Panc1 (cell line): ENCODE results near the gene TCOF1. TPM values are rescaled to one million over a fixed set of nuclear protein-coding genes. Genes with fewer than 3 reads are reported as not detected.
"Not testable (repeated sequence)": the region's sequence is repeated elsewhere in the genome, so short reads cannot be mapped to it uniquely, and the experiment has no call there.

ENCODE experiments used
- ATAC-seq: fragments of 200-7000 bp; cut with Tn5 transposase; 2 replicates; pipeline ENCODE4 v1.9.1; 2020; ENCODE audit warnings: mild to moderate bottlenecking, moderate library complexity
- BruUV-seq: library from RNA; stranded (reverse); fragments of 400-500 nt; replicated peaks from 2 replicates; lab custom pipeline; 2021; lab: Mats Ljungman, UMichigan
- CTCF ChIA-PET: fragments of 300-600 bp; sonication (Branson Sonifier 250); formaldehyde crosslinking; loops from one replicate; lab custom pipeline; 2022; ENCODE audit warnings: antibody characterized with exemption; lab: Charles Lee
- POLR2A ChIA-PET: fragments of 300-600 bp; sonication (Branson Sonifier 250); formaldehyde crosslinking; loops from one replicate; lab custom pipeline; 2022; ENCODE audit warnings: antibody characterized with exemption; lab: Charles Lee
- DNase-seq: peaks from one replicate; pipeline ENCODE4 v3.0.0-alpha.2; 2010; ENCODE audit warnings: low read depth, low spot score
- H3K27ac ChIP-seq: 2 replicates; pipeline ENCODE4 v1.5.1; 2011; ENCODE audit warnings: mild to moderate bottlenecking, low read length, inconsistent platforms
- H3K27me3 ChIP-seq: fragments of 200-500 bp; sonication (Bioruptor generic); 2 replicates; pipeline ENCODE4 v1.6.0; 2014; ENCODE audit warnings: low read length, inconsistent platforms; ENCODE audit not compliant: control insufficient read depth, insufficient read depth
- H3K36me3 ChIP-seq: fragments of 200-500 bp; sonication (Bioruptor generic); 2 replicates; pipeline ENCODE4 v1.5.1; 2014; ENCODE audit warnings: inconsistent platforms, mild to moderate bottlenecking, low read length, moderate library complexity; ENCODE audit not compliant: control insufficient read depth, insufficient read depth
- H3K4me1 ChIP-seq: 2 replicates; pipeline ENCODE4 v1.5.1; 2011; ENCODE audit warnings: inconsistent platforms, mild to moderate bottlenecking, low read length, moderate library complexity; ENCODE audit not compliant: control insufficient read depth, insufficient read depth
- H3K4me3 ChIP-seq, 2 experiments: 2 replicates each; pipeline ENCODE4 v1.5.1; 2011 to 2012; ENCODE audit warnings: low read depth in 2 of 2, low read length in 2 of 2, mild to moderate bottlenecking in 2 of 2, inconsistent platforms in 1 of 2, moderate library complexity in 1 of 2
- H3K9me3 ChIP-seq: fragments of 200-500 bp; sonication (Bioruptor generic); 2 replicates; pipeline ENCODE4 v1.5.1; 2014; ENCODE audit warnings: low read depth, mild to moderate bottlenecking, inconsistent platforms, low read length, moderate library complexity; ENCODE audit not compliant: control insufficient read depth, insufficient read depth
- POLR2AphosphoS5 ChIP-seq: IDR thresholded peaks from 2 replicates; pipeline ENCODE4 v1.6.1; 2012; ENCODE audit warnings: mild to moderate bottlenecking, low read depth, low read length, moderate library complexity
- SIN3A ChIP-seq: IDR thresholded peaks from 2 replicates; pipeline ENCODE4 v1.6.1; 2012; ENCODE audit warnings: low read depth, mild to moderate bottlenecking, low read length, moderate library complexity, borderline replicate concordance; ENCODE audit not compliant: insufficient read depth
- TCF7L2 ChIP-seq: IDR thresholded peaks from 2 replicates; pipeline ENCODE4 v1.6.1; 2011; ENCODE audit warnings: mild to moderate bottlenecking, low read depth, low read length, inconsistent platforms
- in situ Hi-C: cut with HindIII; loops from 2 replicates; pipeline ENCODE4 v1.10.0; 2016; ENCODE audit warnings: low sequenced_read_pairs, low pct_unique_long_range_greater_than_20kb
- intact Hi-C: fragments of 100-400 bp; cut with micrococcal nuclease; formaldehyde crosslinking; loops from one replicate; pipeline ENCODE4 v1.10.0; 2022; ENCODE audit not compliant: unreplicated experiment
- total RNA-seq: library from RNA; stranded (reverse); gene quantifications from one replicate; pipeline ENCODE4 v1.2.1, GENCODE V29; 2021; ENCODE audit not compliant: unreplicated experiment
- TF ChIP-seq, protein P1 (sequence below), 2 experiments: IDR thresholded peaks; 2 replicates each; pipeline ENCODE4 v1.6.1; 2011 to 2012; ENCODE audit warnings: low read depth in 2 of 2, control low read depth in 1 of 2, low read length in 1 of 2, mild to moderate bottlenecking in 1 of 2, moderate library complexity in 1 of 2; ENCODE audit not compliant: insufficient read depth in 1 of 2
- TF ChIP-seq, protein P2 (sequence below): fragments of 450-650 bp; IDR thresholded peaks from 2 replicates; pipeline ENCODE4 v1.5.1; 2017; ENCODE audit warnings: mild to moderate bottlenecking

Gene TCOF1
- total RNA-seq, 1 experiment from 2014 or later, result 92.8 TPM

DNA sequence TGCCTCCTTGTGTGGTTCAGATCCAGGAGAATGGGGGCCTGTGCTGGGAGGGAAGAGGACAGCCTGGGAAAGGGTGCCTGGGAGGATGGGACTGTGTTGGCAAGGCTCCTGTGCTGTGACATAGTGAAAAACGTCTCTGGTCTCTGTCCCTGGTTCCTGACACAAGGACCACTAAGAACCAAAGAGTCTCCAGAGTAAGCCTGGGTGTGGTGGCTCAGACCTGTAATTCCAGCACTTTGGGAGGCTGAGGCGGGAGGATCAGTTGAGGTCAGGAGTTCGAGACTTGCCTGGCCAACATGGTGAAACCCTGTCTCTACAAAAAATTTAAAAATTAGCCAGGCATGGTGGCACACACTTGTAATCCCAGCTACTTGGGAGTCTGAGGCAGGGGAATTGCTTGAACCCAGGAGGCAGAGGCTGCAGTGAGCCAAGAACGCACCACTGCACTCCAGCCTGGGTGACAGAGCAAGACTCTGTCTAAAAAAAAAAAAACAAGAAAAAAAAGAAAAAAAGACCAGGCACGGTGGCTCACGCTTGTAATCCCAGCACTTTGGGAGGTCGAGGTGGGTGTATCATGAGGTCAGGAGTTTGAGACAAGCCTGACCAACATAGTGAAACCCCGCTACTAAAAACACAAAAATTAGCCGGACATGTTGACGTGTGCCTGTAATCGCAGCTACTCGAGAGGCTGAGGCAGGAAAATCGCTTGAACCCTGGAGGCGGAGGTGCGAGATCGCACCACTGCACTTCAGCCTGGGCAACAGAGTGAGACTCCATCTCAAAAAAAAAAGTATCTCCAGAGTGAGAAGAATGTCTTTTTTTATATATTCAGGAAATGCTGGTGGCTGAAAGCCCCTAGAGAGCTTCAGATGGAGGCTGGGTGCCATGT lies 56.6 kb downstream of the TCOF1 start:
- POLR2A ChIA-PET, H3K27me3 ChIP-seq, H3K9me3 ChIP-seq, H3K4me3 ChIP-seq, H3K4me1 ChIP-seq, in situ Hi-C loops, H3K36me3 ChIP-seq, H3K27ac ChIP-seq, ATAC-seq, DNase-seq, BruUV-seq, intact Hi-C loops: not testable (repeated sequence)
- CTCF ChIA-PET, result interaction anchor here (0.7 kb wide), 2 partner anchors 17 to 22 kb away, joined by 4 to 5 read pairs; no protein-coding TSS in a partner anchor

DNA sequence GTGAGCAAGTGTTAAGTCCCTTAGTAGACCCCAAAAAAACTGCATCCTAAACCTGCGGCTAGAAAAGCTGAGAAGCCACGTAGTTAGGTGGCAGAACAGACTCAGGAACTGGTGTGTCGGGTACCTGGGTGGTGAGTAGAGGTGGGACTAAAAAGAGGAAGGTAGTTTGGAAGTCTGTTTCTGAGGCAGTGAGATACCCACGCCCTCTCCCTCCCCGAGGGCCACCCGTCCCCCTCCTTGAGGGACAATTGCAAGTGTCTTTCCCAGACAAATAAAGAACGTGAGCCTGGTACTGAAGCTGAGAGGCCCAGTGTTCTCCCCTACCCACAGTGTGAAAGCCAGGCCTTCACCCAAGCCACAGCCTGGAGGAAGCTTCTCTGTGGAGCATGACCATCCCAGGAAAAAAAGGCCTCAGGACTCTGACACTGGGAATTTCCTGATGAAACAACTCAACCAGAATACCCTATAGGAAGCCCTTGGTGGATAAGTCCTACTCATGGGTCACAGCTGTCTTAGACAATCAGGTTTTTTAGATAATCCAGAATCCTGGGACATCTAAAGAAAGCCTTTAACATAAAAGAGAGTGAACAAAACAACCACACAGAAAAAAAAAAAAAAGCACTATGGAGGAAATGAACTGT lies 62.3 kb downstream of the TCOF1 start:
- CTCF ChIA-PET, result no interaction called here
- intact Hi-C loops (no loop called here), in situ Hi-C loops (no loop called here)
- no TSS peak for BruUV-seq
- TF ChIP-seq, protein P1, sequence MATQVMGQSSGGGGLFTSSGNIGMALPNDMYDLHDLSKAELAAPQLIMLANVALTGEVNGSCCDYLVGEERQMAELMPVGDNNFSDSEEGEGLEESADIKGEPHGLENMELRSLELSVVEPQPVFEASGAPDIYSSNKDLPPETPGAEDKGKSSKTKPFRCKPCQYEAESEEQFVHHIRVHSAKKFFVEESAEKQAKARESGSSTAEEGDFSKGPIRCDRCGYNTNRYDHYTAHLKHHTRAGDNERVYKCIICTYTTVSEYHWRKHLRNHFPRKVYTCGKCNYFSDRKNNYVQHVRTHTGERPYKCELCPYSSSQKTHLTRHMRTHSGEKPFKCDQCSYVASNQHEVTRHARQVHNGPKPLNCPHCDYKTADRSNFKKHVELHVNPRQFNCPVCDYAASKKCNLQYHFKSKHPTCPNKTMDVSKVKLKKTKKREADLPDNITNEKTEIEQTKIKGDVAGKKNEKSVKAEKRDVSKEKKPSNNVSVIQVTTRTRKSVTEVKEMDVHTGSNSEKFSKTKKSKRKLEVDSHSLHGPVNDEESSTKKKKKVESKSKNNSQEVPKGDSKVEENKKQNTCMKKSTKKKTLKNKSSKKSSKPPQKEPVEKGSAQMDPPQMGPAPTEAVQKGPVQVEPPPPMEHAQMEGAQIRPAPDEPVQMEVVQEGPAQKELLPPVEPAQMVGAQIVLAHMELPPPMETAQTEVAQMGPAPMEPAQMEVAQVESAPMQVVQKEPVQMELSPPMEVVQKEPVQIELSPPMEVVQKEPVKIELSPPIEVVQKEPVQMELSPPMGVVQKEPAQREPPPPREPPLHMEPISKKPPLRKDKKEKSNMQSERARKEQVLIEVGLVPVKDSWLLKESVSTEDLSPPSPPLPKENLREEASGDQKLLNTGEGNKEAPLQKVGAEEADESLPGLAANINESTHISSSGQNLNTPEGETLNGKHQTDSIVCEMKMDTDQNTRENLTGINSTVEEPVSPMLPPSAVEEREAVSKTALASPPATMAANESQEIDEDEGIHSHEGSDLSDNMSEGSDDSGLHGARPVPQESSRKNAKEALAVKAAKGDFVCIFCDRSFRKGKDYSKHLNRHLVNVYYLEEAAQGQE (IDR thresholded peaks at IDR 0.05; ENCODE audit: insufficient read depth in 1 of 2, low read depth in 2 of 2, low read length in 1 of 2), result no peak
- TF ChIP-seq POLR2AphosphoS5 (no peak), SIN3A (no peak), TCF7L2 (no peak)
- TF ChIP-seq, protein P2, sequence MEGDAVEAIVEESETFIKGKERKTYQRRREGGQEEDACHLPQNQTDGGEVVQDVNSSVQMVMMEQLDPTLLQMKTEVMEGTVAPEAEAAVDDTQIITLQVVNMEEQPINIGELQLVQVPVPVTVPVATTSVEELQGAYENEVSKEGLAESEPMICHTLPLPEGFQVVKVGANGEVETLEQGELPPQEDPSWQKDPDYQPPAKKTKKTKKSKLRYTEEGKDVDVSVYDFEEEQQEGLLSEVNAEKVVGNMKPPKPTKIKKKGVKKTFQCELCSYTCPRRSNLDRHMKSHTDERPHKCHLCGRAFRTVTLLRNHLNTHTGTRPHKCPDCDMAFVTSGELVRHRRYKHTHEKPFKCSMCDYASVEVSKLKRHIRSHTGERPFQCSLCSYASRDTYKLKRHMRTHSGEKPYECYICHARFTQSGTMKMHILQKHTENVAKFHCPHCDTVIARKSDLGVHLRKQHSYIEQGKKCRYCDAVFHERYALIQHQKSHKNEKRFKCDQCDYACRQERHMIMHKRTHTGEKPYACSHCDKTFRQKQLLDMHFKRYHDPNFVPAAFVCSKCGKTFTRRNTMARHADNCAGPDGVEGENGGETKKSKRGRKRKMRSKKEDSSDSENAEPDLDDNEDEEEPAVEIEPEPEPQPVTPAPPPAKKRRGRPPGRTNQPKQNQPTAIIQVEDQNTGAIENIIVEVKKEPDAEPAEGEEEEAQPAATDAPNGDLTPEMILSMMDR, result no peak
- Histone ChIP-seq H3K9me3 (no peaks in the 10 kb centered on the region), H3K27me3 (no peaks in the 10 kb centered on the region), H3K36me3 (no peaks in the 10 kb centered on the region), H3K27ac (no peak overlapping the region), H3K4me1 (no peaks in the 10 kb centered on the region), H3K4me3 (no peak overlapping the region)
- POLR2A ChIA-PET, result no interaction called here
- DNase-seq, result no peak
- no peak for ATAC-seq
